Measurements from ENCODE around the gene LCP2. TPM values are rescaled to one million over a fixed set of nuclear protein-coding genes. Genes with fewer than 3 reads are reported as not detected.

The LCP2 gene
- total RNA-seq, 1 donor from 2014 or later: 82.9 TPM

DNA sequence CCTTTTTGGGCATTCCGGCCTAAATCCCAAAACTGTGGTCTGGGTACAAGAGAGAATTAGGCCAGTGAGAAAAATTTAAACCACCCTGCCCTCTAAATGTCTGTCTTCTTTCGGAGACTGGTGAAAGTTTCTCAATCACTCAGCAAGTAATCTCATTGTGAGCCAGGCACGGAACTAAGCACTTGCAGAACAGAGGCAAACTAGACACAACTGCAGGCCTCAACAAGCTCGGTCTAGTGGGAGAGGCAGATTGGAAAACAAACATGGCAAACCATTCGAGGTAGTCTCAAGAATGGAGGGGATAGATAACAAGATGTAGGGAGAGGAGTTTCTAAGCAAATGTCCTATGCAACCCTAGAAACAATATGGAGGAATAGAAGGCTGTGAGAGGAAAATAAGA is 73.7 kb downstream of the LCP2 start:
- DNase-seq: no peak
- Histone ChIP-seq H3K27ac (no peak overlapping the region), H3K27me3 (ENCODE audit: low read depth) (no peaks in the 10 kb centered on the region), H3K4me3 (no peak overlapping the region), H3K36me3 (no peaks in the 10 kb centered on the region), H3K4me1 (peaks cover 8% of the 10 kb centered on the region), H3K9me3 (no peaks in the 10 kb centered on the region)
- intact Hi-C loops (cut with DNase I): no loop called here
- TF ChIP-seq, protein P1, sequence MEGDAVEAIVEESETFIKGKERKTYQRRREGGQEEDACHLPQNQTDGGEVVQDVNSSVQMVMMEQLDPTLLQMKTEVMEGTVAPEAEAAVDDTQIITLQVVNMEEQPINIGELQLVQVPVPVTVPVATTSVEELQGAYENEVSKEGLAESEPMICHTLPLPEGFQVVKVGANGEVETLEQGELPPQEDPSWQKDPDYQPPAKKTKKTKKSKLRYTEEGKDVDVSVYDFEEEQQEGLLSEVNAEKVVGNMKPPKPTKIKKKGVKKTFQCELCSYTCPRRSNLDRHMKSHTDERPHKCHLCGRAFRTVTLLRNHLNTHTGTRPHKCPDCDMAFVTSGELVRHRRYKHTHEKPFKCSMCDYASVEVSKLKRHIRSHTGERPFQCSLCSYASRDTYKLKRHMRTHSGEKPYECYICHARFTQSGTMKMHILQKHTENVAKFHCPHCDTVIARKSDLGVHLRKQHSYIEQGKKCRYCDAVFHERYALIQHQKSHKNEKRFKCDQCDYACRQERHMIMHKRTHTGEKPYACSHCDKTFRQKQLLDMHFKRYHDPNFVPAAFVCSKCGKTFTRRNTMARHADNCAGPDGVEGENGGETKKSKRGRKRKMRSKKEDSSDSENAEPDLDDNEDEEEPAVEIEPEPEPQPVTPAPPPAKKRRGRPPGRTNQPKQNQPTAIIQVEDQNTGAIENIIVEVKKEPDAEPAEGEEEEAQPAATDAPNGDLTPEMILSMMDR (IDR thresholded peaks at IDR 0.05): no peak
- ATAC-seq: no peak

DNA sequence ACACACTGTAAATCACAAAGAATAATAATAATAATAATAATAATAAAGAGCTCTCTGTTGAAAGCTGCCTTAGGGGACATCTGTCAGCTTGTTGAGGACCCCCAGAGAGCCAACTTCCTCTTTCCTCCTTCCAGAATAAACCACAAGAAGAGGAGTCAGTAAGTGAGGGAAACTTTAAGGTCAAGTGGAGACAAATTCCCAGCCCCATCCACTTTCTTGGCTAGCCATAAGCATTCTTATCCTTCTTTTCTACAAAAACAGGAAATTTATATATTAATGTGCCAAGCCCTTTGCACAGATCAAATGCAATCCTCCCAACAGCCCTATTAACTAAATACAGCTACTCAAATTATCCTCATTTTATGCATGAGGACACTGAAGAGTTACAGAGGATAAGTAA is 74.2 kb downstream of the LCP2 start:
- DNase-seq (no peak), ATAC-seq (no peak)
- Histone ChIP-seq H3K27me3 (ENCODE audit: low read depth) (no peaks in the 10 kb centered on the region), H3K27ac (no peak overlapping the region), H3K36me3 (no peaks in the 10 kb centered on the region), H3K4me3 (no peak overlapping the region), H3K4me1 (peaks cover 8% of the 10 kb centered on the region), H3K9me3 (no peaks in the 10 kb centered on the region)
- TF ChIP-seq, protein P1 (IDR thresholded peaks at IDR 0.05): no peak
- intact Hi-C loops (cut with DNase I): no loop called here

DNA sequence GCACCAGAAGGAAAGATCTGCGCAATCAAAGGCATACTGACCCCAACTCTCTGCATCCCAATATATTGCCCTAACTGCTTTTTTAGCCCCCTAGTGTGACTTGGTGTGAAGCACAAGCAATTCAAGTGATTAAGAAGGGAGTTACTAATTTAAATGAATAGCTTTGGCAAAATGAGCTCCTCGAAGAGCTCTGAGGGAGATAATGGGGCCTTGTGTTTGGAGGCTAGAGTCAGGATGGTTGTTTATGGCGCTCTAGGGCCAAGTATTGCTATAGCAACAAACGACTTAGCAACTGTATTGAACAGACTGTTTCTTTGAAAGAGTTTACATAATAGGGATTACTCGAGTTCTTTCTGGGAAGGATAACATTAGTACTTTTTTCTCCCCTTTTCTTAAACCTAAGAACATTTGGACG is 76.2 kb downstream of the LCP2 start:
- ATAC-seq: peak; percentile 51 to 53
- Histone ChIP-seq H3K27ac (peak overlapping the region; percentile 51), H3K9me3 (no peaks in the 10 kb centered on the region), H3K4me1 (peaks cover 8% of the 10 kb centered on the region), H3K36me3 (no peaks in the 10 kb centered on the region), H3K27me3 (ENCODE audit: low read depth) (no peaks in the 10 kb centered on the region), H3K4me3 (no peak overlapping the region)
- TF ChIP-seq, protein P1 (IDR thresholded peaks at IDR 0.05): no peak
- intact Hi-C loops (cut with DNase I): no loop called here
- no peak for DNase-seq

DNA sequence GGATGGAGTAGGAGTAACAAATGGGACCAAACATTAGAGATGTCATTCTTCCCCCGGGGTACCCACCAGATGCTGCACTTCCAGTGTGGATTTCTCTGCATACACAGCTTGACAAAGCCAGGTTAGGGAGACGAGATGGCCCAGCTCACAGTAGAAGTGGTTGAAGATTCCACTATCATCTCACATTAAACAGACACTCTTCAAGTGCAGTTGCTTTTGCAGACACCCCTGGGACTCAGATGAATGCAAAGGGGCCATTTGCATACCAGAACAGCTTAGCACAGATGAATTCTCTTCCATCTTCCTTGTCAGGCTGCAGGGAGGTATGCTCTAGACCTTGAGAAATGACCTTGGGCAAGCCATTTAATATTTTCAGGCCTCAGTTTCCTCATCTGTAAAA is 77.4 kb downstream of the LCP2 start:
- Histone ChIP-seq H3K36me3 (no peaks in the 10 kb centered on the region), H3K27me3 (ENCODE audit: low read depth) (no peaks in the 10 kb centered on the region), H3K4me1 (peaks cover 8% of the 10 kb centered on the region), H3K9me3 (no peaks in the 10 kb centered on the region), H3K27ac (no peak overlapping the region), H3K4me3 (no peak overlapping the region)
- TF ChIP-seq, protein P1 (IDR thresholded peaks at IDR 0.05): no peak
- DNase-seq (no peak), ATAC-seq (no peak)
- intact Hi-C loops (cut with DNase I): no loop called here

DNA sequence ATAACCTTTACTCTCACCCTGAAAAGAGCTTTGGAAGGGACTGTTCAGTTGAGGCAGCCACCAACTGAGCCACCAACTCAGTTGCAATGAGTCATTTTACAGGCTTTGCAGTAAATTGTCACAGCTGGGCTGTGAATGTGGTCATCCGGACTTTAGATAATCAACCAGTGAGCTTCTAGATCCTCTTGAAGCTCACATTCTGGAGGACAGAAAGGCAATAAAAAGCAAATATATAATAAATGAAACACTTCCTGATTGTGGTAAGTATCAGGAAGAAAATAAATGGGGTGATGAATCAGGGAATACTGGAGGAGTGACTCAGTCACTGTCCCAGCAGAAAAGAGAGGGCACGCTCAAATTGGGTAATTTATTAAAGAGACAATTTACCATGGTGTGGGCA is 78.0 kb downstream of the LCP2 start:
- intact Hi-C loops (cut with DNase I): no loop called here
- no peak for ATAC-seq
- H3K36me3 ChIP-seq: no peaks in the 10 kb centered on the region

More for the DNA sequence above, 78.0 kb downstream of the LCP2 start:
- Histone ChIP-seq H3K9me3 (no peaks in the 10 kb centered on the region), H3K27ac (no peak overlapping the region), H3K27me3 (ENCODE audit: low read depth) (no peaks in the 10 kb centered on the region), H3K4me3 (no peak overlapping the region), H3K4me1 (peaks cover 8% of the 10 kb centered on the region)
- TF ChIP-seq, protein P1 (IDR thresholded peaks at IDR 0.05): no peak
- no peak for DNase-seq
